DOHH2 (cell line): ENCODE data around the gene PCDHGB5.

Source experiments
- H3F3A ChIP-seq: fragments of 200-600 bp; sonication (generic), shearing (Covaris generic); 2 replicates; pipeline ENCODE4 v1.6.0; 2016; ENCODE audit warnings: antibody characterized with exemption, mild to moderate bottlenecking; ENCODE audit not compliant: control insufficient read depth, insufficient read depth
- H3K27ac ChIP-seq: fragments of 200-600 bp; sonication (generic); 2 replicates; pipeline ENCODE4 v1.5.1; 2014; ENCODE audit warnings: low read depth, mild to moderate bottlenecking, low read length, moderate library complexity
- H3K27me3 ChIP-seq: fragments of 200-600 bp; sonication (generic); 2 replicates; pipeline ENCODE4 v1.6.1; 2014; ENCODE audit warnings: mild to moderate bottlenecking, low read length, mixed read lengths; ENCODE audit not compliant: control insufficient read depth
- H3K36me3 ChIP-seq: fragments of 200-600 bp; sonication (generic); 2 replicates; pipeline ENCODE4 v1.6.1; 2014; ENCODE audit warnings: mild to moderate bottlenecking, low read length, moderate library complexity, mixed read lengths; ENCODE audit not compliant: control insufficient read depth
- H3K4me1 ChIP-seq: fragments of 200-600 bp; sonication (generic); 2 replicates; pipeline ENCODE4 v1.6.1; 2014; ENCODE audit warnings: mild to moderate bottlenecking, low read length, mixed read lengths; ENCODE audit not compliant: control insufficient read depth
- H3K4me2 ChIP-seq: fragments of 200-600 bp; sonication (generic); 2 replicates; pipeline ENCODE4 v1.6.0; 2014; ENCODE audit warnings: mild to moderate bottlenecking, low read length, moderate library complexity
- H3K4me3 ChIP-seq: fragments of 200-600 bp; sonication (generic); 2 replicates; pipeline ENCODE4 v1.5.1; 2014; ENCODE audit warnings: mild to moderate bottlenecking, low read length, mixed read lengths
- H3K79me2 ChIP-seq: fragments of 200-600 bp; sonication (generic); 2 replicates; pipeline ENCODE4 v1.6.1; 2014; ENCODE audit warnings: mild to moderate bottlenecking, low read length, mixed read lengths; ENCODE audit not compliant: control insufficient read depth
- H3K9me2 ChIP-seq: fragments of 200-600 bp; sonication (generic); replicated peaks from 2 replicates; pipeline ENCODE4 v1.6.1; 2014; ENCODE audit warnings: mild to moderate bottlenecking, low read length, mixed read lengths; ENCODE audit not compliant: control insufficient read depth
- H3K9me3 ChIP-seq: fragments of 200-600 bp; sonication (generic); 2 replicates; pipeline ENCODE4 v1.6.1; 2014; ENCODE audit warnings: antibody characterized with exemption, low read length, mixed read lengths; ENCODE audit not compliant: control insufficient read depth, insufficient read depth
- H4K20me1 ChIP-seq: fragments of 200-600 bp; sonication (generic); 2 replicates; pipeline ENCODE4 v1.6.0; 2014; ENCODE audit warnings: low read depth, mild to moderate bottlenecking, antibody characterized with exemption, low read length, moderate library complexity; ENCODE audit not compliant: control insufficient read depth, insufficient read depth
- EZH2phosphoT487 ChIP-seq: fragments of 200-600 bp; sonication (generic); IDR thresholded peaks from 2 replicates; pipeline ENCODE4 v1.6.1; 2017; ENCODE audit warnings: borderline replicate concordance, mild to moderate bottlenecking, antibody characterized with exemption, low read length, moderate library complexity, mixed read lengths
- TF ChIP-seq, protein P1 (sequence below): fragments of 200-600 bp; sonication (generic); IDR thresholded peaks from one replicate; pipeline ENCODE4 v1.5.1; 2014; ENCODE audit warnings: antibody characterized with exemption, mild to moderate bottlenecking, low read depth, low read length; ENCODE audit not compliant: poor library complexity, severe bottlenecking

The PCDHGB5 gene

DNA sequence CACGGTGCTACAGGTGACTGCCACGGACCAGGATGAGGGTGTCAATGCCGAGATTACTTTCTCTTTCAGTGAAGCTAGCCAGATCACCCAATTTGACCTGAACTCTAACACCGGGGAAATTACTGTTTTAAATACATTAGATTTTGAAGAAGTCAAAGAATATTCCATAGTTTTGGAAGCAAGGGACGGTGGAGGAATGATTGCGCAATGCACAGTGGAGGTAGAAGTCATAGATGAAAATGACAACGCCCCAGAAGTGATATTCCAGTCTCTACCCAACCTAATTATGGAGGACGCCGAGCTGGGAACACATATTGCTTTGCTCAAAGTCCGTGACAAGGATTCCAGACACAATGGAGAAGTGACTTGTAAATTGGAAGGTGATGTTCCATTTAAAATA, 9.1 kb upstream of the PCDHGB5 start:
- no peak for TF ChIP-seq EZH2phosphoT487
- TF ChIP-seq, protein P1, sequence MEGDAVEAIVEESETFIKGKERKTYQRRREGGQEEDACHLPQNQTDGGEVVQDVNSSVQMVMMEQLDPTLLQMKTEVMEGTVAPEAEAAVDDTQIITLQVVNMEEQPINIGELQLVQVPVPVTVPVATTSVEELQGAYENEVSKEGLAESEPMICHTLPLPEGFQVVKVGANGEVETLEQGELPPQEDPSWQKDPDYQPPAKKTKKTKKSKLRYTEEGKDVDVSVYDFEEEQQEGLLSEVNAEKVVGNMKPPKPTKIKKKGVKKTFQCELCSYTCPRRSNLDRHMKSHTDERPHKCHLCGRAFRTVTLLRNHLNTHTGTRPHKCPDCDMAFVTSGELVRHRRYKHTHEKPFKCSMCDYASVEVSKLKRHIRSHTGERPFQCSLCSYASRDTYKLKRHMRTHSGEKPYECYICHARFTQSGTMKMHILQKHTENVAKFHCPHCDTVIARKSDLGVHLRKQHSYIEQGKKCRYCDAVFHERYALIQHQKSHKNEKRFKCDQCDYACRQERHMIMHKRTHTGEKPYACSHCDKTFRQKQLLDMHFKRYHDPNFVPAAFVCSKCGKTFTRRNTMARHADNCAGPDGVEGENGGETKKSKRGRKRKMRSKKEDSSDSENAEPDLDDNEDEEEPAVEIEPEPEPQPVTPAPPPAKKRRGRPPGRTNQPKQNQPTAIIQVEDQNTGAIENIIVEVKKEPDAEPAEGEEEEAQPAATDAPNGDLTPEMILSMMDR = no peak
- Histone ChIP-seq H3K79me2 (peaks cover 7% of the 10 kb centered on the region), H3K4me1 (no peaks in the 10 kb centered on the region), H3K4me3 (0 out of 2 replicates have a peak overlapping the region, but pooled peaks have one; percentile 2), H3K9me3 (peaks cover 32% of the 10 kb centered on the region), H3K4me2 (no peak overlapping the region), H3K36me3 (peaks cover 42% of the 10 kb centered on the region), H3K27me3 (no peaks in the 10 kb centered on the region), H4K20me1 (no peaks in the 10 kb centered on the region), H3K9me2 (no peaks in the 10 kb centered on the region), H3F3A (peaks cover 2% of the 10 kb centered on the region; the same call in 1 of the 2 replicates), H3K27ac (no peak overlapping the region)

DNA sequence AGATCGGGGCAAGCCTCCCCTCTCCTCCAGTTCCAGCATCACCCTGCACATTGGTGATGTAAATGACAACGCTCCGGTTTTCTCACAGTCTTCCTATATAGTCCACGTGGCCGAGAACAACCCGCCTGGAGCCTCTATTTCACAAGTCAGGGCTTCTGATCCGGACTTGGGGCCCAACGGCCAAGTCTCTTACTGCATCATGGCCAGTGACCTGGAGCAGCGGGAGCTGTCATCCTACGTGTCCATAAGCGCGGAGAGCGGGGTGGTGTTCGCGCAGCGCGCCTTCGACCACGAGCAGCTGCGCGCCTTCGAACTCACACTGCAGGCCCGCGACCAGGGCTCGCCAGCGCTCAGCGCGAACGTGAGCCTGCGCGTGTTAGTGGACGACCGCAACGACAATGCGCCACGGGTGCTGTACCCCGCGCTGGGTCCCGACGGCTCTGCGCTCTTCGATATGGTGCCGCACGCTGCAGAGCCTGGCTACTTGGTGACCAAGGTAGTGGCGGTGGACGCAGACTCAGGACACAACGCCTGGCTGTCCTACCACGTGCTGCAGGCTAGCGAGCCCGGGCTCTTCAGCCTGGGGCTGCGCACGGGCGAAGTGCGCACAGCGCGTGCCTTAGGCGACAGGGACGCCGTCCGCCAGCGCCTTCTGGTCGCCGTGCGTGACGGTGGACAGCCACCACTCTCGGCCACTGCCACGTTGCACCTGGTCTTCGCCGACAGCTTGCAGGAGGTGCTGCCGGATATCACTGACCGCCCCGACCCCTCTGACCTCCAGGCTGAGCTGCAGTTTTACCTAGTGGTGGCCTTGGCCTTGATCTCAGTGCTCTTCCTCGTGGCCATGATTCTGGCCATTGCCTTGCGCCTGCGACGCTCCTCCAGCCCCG, 8.3 kb upstream of the PCDHGB5 start:
- TF ChIP-seq EZH2phosphoT487 = no peak
- TF ChIP-seq, protein P1 = no peak

GRCh38 chr5:141392429-141393198, 5.1 kb upstream of the PCDHGB5 start, which contains the start of gene PCDHGA8:
Gene PCDHGA8 (plus strand): TSS chr5:141392633. CDS start chr5:141392814, 181 bp downstream.
- no peak within 1 kb of the TSS for H3K27ac ChIP-seq
- H4K20me1 ChIP-seq = no peaks in the 10 kb centered on the region
- H3K36me3 ChIP-seq = peaks cover 41% of the 10 kb centered on the region
- peaks cover 38% of the 10 kb centered on the region for H3K9me3 ChIP-seq
- H3F3A ChIP-seq = peaks cover 2% of the 10 kb centered on the region; the same call in 1 of the 2 replicates
- no peaks in the 10 kb centered on the region for H3K9me2 ChIP-seq
- TF ChIP-seq EZH2phosphoT487 = no peak
- TF ChIP-seq, protein P1 = no peak
- H3K4me3 ChIP-seq = no peak within 1 kb of the TSS
- H3K4me1 ChIP-seq = no peaks in the 10 kb centered on the region
- H3K79me2 ChIP-seq = peaks cover 7% of the 10 kb centered on the region
- H3K27me3 ChIP-seq = no peaks in the 10 kb centered on the region
- H3K4me2 ChIP-seq = no peak within 1 kb of the TSS

More for the DNA sequence above, 8.3 kb upstream of the PCDHGB5 start:
- peaks cover 32% of the 10 kb centered on the region for H3K9me3 ChIP-seq
- peaks cover 43% of the 10 kb centered on the region for H3K36me3 ChIP-seq
- no peak overlapping the region for H3K4me2 ChIP-seq
- H3K9me2 ChIP-seq = no peaks in the 10 kb centered on the region
- H3F3A ChIP-seq = peaks cover 2% of the 10 kb centered on the region; the same call in 1 of the 2 replicates
- H3K4me3 ChIP-seq = no peak overlapping the region
- peaks cover 7% of the 10 kb centered on the region for H3K79me2 ChIP-seq
- H3K4me1 ChIP-seq = no peaks in the 10 kb centered on the region
- no peaks in the 10 kb centered on the region for H3K27me3 ChIP-seq
- H3K27ac ChIP-seq = no peak overlapping the region
- no peaks in the 10 kb centered on the region for H4K20me1 ChIP-seq
